Measurements from ENCODE around the gene JDP2. TPM values are rescaled to one million over a fixed set of nuclear protein-coding genes. Genes with fewer than 3 reads are reported as not detected.
"Not testable (repeated sequence)": the region's sequence is repeated elsewhere in the genome, so short reads cannot be mapped to it uniquely, and the experiment has no call there.

JDP2 gene
- total RNA-seq, 1 donor from 2014 or later = 21.4 TPM

DNA sequence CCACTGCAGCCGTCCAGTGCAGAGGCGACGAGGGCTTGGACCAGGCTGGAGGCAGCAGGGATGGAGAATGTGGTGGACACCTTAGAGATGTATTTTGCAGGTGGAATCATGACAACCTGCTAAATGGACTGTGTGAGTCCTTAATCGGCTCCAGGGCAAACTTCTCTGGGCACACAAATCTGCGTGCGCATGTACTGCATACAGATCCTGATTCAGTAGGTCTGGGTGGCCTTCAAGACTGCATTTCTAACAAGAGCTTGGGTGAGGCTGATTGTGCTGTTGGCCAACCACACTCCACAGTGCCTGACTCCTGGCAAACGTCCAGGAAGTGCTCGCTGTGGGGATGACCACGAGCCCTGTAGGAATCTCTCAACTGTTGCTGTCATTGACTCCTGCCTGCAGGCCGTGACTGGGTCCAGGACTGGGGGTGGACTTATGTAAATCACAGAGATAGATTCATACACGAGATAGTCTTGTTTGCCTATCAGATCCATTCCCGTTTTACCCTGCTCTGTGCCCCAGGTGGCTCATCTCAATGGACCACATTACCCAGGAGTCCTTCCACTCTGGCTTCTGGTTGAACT lies 27.2 kb downstream of the JDP2 start:
- peak in 1 of 2 donors; percentile 41 for DNase-seq (ENCODE audit: low read depth in 2 of 2)

DNA sequence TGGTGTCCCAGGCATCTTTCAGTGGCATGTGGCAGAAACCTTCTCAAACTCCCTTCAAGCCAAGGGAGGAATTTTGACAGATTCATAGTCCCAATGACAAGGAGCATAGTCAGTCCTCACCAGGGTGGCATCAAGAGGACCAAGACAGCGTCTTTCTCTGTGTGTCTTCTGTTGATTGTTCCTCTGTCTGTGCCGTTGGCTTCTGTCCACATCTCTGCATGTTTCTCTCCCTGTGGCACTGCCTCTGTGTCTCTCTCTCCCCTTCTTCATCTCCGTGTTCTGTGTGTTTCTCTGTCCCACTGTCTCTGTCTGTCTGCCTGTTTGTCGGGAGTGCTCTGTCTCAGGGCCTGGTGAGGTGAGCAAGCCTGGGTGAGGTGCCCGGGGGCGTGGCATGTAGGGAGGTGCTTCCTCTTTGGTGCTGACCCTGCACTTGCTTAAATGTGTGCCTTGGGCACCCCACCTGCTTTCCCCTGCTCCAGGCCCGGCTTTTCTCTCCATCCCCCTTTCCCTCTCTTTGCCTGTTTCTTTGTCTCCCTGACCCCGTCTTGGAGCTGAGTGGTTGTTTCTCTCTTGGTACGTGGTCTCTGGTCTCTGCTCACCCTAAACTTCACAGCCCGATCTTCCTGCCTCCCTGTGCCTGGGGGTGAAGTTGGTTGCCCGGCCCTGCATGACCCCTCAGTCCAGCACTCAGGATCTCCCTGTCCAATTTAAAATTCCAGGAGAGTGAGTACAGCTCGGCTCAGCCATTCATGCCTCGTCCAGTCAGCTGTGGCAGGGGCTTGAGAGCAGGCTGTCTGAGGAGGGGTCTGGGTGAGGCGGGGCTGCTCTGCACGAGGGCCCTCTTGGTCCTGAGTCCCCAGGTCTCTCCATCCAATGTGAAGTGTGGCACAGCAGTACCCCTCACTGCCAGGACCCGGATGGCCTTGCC lies 28.5 kb downstream of the JDP2 start:
- DNase-seq (ENCODE audit: low read depth in 2 of 2) = no peak

DNA sequence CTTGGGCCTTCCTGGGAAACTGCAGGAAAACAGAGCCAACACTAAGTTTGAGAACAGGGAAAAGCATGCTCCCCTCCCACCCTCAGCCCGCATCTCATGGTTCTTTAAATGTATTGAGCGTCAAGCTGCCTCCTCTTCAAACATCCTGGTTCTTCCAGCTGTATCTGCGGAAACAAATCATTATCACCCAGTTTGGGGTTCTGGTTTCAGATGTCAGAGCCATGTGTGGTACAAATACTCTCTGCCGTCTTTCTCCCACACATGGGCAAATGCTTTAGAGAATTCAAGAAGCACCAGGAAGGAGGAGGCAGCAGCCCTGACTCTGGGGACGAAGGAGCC lies 29.1 kb downstream of the JDP2 start:
- DNase-seq (ENCODE audit: low read depth in 2 of 2) = no peak

DNA sequence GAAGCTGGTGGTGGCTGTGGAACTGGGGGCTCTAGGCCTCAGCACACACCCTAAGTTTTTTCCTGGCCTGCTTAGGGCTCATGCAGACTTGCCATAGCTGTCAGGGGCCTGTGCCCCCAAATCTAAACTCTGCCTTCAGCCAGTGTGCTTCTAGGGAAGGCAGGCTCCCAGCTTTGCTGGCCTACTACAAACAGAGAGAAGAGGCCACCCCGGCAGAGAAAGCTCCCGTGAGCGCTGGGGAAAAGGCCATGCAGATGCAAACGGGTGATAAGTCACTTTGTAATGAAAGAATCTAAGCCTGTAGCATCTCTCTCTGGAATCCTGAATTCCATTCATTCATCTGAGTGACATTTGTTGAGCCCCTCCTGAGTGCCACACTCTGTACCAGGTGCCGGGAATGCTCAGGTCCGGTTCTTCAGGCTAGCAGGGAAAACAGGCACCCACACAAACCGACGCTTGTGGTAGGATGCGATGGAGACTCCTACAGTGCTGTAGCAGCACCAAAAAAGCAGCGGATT lies 29.9 kb downstream of the JDP2 start:
- no peak for DNase-seq (ENCODE audit: low read depth in 2 of 2)

DNA sequence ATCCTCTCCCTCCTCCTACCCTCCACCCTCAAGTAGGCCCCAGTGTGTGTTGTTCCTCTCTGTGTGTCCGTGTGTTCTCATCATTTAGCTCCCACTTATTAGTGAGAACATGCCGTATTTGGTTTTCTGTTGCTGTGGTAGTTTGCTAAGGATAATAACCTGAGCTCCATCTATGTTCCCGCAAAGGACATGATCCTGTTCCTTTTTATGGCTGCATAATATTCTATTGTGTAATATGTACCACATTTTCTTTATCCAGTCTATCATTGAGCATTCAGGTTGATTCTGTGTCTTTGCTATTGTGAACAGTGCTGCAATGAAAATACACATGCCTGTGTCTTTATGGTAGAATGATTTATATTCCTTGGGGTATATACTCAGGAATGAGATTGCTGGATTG lies 30.5 kb downstream of the JDP2 start:
- DNase-seq (ENCODE audit: low read depth in 2 of 2) = no peak

DNA sequence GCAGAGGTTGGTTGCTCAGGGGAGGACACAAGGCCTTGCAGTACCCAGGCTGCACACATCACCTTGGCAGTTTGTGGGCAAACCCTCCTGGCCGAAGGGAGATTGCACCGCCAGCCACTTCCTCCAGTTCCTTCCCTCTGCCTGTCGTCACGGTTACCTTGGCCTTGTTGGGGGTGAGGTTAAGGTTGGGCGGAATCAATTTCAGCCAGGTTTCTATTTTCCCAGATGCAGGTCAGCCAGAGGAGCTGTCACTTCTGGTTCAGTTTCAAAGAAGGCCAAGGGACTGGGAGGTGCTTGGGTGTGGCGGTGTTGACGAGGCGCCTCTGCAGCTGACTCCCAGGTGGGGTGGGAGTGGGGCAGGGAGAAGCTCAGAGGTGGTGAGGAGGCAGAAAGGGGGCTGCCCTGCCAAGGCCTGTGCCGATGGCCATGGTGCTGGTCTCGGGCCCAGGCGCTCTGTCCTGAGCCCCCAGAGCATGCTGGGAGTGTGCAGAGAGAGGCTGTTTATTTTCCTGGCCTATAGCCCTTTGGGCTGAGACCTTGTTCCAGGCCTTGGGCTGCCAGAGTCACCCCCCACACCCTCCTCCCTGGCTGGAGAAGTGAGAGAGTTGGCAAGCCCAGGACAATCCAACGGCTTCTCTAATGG lies 31.4 kb downstream of the JDP2 start:
- DNase-seq (ENCODE audit: low read depth in 2 of 2) = no peak

DNA sequence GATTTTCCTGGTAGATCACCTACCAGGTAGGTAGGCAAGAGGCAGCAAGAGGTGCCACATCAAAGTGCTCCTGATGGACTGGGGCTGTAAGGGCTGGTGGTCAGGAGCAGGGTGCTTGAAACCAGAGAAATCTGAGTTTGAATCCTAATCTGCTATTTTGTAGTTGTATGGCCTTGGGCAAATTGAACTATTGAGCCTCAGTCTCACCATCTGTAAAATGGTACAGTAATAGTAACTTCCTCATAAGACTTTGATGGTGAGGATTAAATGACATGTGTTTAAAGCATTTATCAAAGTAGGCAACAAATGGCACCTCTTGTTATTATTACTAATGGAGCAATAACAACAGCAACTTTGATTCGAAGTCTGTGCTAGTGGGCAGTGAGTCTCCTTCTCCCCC lies 32.0 kb downstream of the JDP2 start:
- no peak for DNase-seq (ENCODE audit: low read depth in 2 of 2)

DNA sequence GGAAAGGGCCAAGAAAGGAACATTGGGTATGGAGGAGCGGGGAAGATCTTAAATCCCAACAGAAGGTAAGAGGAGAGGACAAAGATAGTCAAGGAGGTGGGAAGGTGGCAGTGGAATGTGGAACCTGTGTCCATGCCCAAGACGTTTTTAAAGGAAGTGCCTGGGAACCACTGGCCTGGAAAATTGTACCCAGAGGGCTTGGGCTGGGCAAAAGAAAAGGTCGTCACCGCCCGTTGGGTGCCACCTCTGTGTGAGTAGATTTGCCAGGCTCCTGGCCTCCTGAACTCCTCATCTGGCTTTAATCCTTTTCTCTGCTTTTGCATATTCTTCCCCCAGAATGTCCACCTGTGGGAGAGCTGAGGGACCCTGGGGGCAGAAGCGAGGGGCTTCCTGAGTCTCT lies 32.6 kb downstream of the JDP2 start:
- no peak for DNase-seq (ENCODE audit: low read depth in 2 of 2)

DNA sequence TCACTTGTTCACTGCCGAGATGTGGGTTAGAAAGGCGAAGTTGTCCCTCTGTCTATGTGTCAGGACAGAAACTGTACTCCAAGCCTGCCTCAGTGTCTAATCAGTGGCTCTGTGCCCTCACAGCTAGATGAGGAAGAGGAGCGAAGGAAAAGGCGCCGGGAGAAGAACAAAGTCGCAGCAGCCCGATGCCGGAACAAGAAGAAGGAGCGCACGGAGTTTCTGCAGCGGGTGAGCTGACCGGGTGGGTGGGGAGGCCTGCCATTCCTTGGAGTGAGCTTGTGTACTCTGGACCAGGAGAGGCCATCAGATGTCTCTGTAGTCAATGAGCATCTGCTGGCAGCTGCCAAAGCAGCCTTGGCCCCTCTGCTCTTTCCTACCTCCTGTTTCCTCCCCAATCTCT lies 33.5 kb downstream of the JDP2 start:
- no peak for DNase-seq (ENCODE audit: low read depth in 2 of 2)

DNA sequence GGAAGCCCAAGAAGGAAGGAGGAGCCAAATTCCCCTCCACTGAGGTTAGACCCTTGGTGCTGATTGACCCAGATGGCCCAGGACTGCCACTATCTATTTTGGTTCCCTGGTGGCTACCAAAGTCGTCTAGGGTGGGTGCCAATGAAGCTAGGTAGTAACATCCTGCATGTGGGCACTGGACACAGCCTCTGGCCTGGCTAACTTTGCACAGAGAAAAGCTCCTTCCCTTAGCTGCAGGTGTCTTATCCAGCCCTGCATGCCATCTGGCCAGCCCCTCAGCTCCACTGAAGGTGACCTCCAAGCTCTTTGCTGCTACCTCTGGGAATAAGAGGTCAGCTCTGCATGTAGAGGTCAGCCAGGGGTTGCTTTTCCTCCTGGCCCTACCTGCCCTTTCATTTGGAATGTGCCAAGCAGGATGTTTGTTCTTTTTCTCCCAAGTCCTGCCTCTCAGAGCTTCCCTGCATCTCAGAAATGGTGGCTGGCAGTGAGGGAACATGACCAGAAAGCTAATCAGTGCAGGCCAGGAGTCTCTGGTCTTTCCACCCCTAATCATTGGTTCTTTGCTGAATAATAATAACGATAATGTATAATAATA lies 34.0 kb downstream of the JDP2 start:
- no peak for DNase-seq (ENCODE audit: low read depth in 2 of 2)

DNA sequence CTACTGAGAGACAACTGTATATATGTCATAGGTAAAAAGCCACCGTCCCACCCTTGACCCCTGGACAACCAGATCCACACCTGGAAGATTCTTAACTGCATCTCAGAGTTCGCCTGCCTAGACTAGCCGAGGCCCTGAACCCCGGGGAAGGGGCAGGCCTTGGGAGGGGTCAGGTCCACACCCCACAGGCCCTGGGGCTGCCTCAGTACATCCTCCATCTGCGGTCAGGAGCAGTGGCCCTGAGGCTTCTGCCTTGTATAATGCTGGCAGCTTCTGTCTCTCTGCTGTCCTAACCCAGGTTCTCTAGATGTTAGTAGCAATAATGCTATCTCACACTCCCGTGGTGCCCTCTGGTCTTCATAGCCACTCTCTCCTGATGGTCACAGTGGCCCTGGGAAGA lies 36.8 kb downstream of the JDP2 start:
- DNase-seq (ENCODE audit: low read depth in 2 of 2) = no peak

DNA sequence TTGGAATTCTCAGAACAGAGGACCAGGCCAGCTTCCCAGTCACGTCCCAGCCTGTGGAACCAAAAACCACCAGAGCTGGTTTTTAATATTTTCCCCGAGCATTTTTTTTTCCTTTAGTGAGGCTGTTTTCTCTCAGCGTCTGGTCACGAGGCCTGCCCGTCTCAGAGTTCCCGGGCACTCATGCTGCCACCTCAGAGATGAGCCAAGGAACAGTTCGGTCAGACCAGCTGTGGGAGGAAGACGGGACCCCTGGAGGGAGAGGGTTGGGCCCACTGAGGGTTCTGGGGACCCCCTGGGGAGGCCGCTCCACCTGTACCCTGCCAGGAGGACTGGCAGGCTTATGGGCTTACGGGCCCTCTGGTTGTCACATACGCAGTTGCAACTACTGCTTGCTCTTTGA lies 39.9 kb downstream of the JDP2 start:
- DNase-seq (ENCODE audit: low read depth in 2 of 2) = no peak

DNA sequence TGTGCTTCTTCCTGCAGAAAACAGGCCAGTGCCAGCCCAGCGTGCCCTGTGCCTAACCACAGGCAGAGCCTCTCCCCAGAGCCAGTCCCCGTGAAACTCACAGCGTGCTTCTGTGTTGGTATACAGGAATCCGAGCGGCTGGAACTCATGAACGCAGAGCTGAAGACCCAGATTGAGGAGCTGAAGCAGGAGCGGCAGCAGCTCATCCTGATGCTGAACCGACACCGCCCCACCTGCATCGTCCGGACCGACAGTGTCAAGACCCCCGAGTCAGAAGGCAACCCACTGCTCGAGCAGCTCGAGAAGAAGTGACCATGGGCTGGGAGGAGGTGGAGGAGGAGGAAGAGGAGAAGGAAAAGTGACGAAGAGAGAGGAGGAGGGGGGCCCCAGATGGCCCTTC lies 41.3 kb downstream of the JDP2 start:
- DNase-seq (ENCODE audit: low read depth in 2 of 2) = no peak

DNA sequence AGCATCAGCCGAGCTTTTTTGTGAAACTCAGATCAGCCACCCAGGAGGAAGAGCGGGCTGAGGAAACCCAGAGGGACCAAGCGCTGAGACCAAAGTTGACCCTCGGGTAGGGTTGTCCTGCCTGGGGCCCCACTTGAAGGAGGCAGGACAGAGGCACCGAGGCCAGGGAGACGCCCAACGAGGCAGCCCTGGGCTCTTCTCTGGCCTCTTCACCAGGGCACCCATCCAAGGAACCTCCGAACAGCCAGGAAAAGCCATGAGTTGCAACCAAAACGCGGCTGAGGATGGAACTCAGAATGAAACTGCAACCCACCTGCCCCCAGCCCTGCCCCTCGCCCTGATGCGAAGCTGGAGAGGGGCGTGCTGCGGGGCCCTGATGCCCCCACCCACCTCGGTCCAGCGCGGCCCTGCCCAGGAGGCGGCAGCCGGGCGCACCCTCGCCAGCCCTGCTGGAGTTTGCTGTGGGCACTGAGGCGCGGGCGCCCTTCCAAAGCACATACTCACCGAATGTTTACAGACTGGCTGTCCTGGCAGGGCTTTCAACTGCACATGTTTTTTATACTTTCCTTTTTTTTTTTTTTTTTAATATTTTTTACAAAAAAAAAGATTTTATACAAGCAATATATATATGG lies 41.9 kb downstream of the JDP2 start:
- DNase-seq (ENCODE audit: low read depth in 2 of 2) = no peak

DNA sequence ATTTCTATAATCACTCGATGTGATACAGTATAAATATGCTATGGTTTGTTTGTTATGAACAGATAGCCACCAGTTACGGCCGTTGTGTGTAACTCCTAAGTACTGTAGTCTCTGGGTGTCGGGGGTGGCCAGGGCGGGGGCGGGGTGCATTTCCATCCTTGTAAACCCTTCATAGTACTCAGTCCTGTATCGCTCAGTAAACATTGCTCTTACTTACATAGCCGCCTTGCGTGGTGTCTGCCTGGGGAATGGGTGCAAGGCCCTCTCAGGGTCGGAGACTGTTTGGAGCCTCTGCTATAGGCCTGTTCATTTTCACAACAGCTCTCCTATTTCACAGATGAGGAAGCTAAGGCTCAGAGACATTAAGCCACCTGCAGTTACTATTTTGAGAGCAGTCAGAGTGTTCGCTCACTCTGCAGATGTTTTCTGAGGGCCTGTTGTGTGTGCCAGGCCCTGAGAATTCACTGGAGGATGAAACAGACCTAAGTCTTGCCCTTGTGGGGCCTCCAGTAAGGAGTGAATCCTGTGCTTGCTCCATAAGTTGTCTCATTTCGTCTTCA lies 42.5 kb downstream of the JDP2 start:
- no peak for DNase-seq (ENCODE audit: low read depth in 2 of 2)

DNA sequence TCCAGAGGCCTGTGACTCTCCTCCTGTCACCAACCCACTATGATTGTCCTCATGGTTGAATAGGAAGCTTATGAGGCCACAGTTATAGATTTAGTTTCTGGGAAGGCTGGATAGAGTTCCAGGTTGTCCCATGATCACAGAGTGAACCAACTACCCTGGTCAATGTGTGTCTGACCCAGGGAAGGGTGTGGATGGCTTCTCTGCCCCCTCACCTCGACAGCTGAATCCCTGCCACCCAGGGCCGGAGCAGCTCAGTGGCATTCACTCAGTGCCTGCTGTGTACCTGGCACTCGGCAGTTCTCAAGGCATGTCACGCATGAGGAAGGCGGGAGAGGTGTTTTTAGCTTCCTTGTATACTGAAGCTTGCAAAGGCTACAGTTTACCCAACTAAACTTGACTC lies 43.2 kb downstream of the JDP2 start:
- no peak for DNase-seq (ENCODE audit: low read depth in 2 of 2)

DNA sequence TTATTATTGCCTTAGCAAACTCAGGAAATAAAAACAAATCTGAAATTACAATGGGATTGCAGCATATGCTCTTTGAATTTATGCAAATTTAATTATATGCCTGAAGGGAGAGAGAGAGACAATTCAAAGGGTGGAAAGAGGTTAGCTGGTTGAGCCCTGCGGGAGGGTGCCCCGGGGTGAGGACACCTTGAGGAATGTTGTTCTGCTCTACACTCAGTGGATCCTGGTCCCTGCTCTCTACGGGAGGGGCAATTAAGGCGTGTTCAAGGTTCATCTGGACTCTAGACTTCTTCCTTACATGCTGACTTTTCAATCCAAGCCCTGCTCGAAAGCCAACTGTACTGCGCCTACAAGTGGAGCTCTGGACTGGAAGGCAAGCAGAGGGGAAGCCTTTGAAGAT lies 46.3 kb downstream of the JDP2 start:
- DNase-seq (ENCODE audit: low read depth in 2 of 2) = not testable (repeated sequence)

DNA sequence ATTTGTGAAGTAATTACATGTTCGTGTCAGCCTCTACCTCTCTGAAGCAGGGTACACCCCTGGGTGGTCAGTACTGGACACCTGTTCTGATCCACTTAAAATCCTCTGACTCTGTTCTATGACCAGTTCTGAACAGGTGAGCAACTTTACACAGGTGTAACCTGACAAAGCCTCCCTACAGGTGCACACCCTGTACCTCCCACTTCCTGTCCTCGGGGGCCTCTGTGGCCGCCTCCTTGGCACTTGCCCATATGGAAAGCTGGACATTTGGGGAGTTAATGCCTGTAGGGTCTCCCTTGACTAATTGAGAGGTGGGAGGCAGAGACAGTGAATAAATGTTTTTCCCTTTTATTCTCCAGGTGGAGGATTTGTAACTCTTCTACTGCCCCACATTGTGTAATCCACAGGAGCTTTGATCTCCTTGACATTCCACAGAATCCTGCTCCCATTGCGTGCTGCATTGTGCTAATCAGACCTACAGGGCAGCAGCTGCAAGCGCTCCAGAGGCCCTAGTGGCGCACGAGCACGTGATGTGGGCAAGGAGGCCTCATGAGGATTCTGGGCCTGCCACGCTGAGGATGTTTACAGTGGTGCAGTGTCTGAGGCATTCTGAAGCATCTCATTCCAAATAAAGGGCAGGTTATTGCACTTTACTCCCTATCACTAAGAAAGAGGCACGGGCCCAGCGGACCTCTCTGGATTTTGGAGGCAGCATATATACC lies 48.6 kb downstream of the JDP2 start:
- DNase-seq (ENCODE audit: low read depth in 2 of 2) = no peak

DNA sequence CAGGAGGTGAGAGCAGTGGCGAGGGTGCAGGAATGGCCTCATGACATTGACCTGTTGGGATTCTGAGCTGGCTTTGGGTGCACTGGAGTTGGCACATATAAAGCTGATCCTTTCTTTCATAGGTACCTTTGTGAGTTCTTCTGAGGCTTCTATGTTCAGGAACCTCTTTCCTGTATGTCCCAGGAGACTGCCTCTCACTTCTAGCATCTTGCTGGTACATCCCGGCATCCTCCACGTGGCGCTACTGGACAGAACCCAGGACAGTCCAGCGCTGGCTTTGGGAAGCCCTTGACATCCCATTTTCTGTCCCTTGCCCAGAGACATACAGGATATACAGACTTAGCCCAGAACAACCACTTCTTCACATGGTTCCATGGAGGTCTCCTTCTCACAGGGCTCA lies 50.1 kb downstream of the JDP2 start:
- DNase-seq (ENCODE audit: low read depth in 2 of 2) = no peak

DNA sequence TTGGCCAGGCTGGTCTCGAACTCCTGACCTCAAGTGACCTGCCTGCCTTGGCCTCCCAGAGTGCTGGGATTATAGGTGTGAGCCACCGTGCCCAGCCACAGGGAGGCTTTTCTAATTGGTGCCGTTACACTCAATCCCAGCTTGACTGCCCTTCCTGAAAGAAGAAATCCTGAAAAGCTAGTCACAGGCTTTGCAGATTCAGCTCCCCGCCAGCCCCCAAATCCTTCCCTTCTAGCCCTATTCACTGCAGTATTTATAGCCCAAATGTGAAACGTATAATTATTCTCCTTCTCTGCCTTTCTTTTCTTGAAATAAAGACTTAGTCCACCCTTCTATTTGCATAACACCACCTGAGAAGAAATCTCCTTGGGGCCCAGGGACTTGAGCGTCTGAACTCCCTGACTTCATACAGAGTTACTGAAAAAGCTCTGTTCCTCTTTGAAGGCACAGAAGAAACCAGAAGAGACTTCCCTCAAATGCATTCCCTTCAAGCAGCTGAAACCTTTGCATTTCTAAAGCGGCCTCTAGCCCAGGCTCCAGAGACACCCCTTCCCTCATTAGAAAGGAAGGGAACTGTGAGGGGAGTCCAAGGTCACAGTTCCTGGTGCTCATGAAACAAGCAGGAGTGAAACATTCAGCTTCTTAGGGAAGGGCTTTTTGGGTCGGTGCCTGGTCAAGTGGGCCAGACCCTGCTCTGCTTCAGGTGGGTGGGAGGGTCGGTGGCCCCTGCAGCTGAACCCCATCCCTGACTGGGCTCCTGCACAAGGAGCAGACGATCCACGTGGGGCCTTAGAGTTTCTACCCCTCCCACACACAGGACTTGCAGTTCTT lies 52.2 kb downstream of the JDP2 start:
- DNase-seq (ENCODE audit: low read depth in 2 of 2) = no peak
